Esophagus squamous epithelium (tissue), 4 donors: ENCODE data around the gene EEF1AKMT3.

Experiments used
- POLR2A ChIP-seq, 4 donors: fragments of 450-650 bp; IDR thresholded peaks; one replicate each; pipeline ENCODE4 v1.6.1; 2017; ENCODE audit warnings: antibody characterized with exemption in 4 of 4, mild to moderate bottlenecking in 4 of 4, moderate library complexity in 3 of 4
- TF ChIP-seq, protein P1 (sequence below), 6 experiments: fragments of 450-650 bp in 4 of 6; fragments of 200-600 bp in 2 of 6; sonication (generic) in 2 of 6; IDR thresholded peaks; one replicate each; pipeline ENCODE4 v1.5.1; 2016 to 2019; ENCODE audit warnings: antibody characterized with exemption in 6 of 6, mild to moderate bottlenecking in 4 of 6, moderate library complexity in 4 of 6

- TF ChIP-seq POLR2A (IDR thresholded peaks at IDR 0.05) = no peak
- TF ChIP-seq, protein P1, sequence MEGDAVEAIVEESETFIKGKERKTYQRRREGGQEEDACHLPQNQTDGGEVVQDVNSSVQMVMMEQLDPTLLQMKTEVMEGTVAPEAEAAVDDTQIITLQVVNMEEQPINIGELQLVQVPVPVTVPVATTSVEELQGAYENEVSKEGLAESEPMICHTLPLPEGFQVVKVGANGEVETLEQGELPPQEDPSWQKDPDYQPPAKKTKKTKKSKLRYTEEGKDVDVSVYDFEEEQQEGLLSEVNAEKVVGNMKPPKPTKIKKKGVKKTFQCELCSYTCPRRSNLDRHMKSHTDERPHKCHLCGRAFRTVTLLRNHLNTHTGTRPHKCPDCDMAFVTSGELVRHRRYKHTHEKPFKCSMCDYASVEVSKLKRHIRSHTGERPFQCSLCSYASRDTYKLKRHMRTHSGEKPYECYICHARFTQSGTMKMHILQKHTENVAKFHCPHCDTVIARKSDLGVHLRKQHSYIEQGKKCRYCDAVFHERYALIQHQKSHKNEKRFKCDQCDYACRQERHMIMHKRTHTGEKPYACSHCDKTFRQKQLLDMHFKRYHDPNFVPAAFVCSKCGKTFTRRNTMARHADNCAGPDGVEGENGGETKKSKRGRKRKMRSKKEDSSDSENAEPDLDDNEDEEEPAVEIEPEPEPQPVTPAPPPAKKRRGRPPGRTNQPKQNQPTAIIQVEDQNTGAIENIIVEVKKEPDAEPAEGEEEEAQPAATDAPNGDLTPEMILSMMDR (IDR thresholded peaks at IDR 0.05) = no peak
Observed at GRCh38 chr12:57754411-57755193, 17.8 kb upstream of the EEF1AKMT3 start, which contains the start of gene MARCHF9.
